ENCODE measurements around the gene NGF. TPM values are rescaled to one million over a fixed set of nuclear protein-coding genes. Genes with fewer than 3 reads are reported as not detected.
A peak's percentile ranks its signal among the peaks of the same experiment; 100 is the strongest.

Gene NGF
- total and polyA plus RNA-seq, 2 of the 4 experiments (the other 2 are of a cell fraction) = 12.5 to 21.7 TPM

- POLR2A ChIA-PET (ENCODE audit: unreplicated experiment) = no interaction called here
- peak overlapping the region; percentile 48 for H2BK120ac ChIP-seq (ENCODE audit: low read depth, low read length)
- dilution Hi-C loops (cut with HindIII; ENCODE audit: low sequenced_read_pairs, unreplicated experiment) = no loop called here
Observed at GRCh38 chr1:115303364-115303763, 34.7 kb downstream of the NGF start.

More at GRCh38 chr1:115303364-115303763, 34.7 kb downstream of the NGF start:
- no TSS peak for BruUV-seq (replicated peaks)
- CTCF ChIA-PET = interaction anchor here (1.6 kb wide), 1 partner anchor 293 kb away, joined by 4 read pairs; no protein-coding TSS in a partner anchor
- no peaks in the 10 kb centered on the region for H3K27me3 ChIP-seq (ENCODE audit: control insufficient read depth, insufficient read depth, low read length)
- H3K36me3 ChIP-seq (ENCODE audit: control insufficient read depth, insufficient read depth, low read length) = no peaks in the 10 kb centered on the region
- DNase-seq (no peak), ATAC-seq (ENCODE audit: low read depth) (no peak)
- peaks cover 3 to 20% of the 10 kb centered on the region in 2 experiments; a peak in 3 of 4 replicates for H3K79me1 ChIP-seq (ENCODE audit: low read depth in 1 of 2, low read length in 2 of 2)
- H2AFZ ChIP-seq (replicated peaks; ENCODE audit: low read length, poor library complexity) = no peak overlapping the region
- H3K4ac ChIP-seq (ENCODE audit: low read depth, low read length) = peak overlapping the region; percentile 41; the same call in 1 of the 2 replicates
- peak overlapping the region; percentile 53 for H3K14ac ChIP-seq (replicated peaks; ENCODE audit: low read depth, low read length)
- H3K56ac ChIP-seq (ENCODE audit: extremely low read depth, insufficient read depth, low read length) = no peak overlapping the region
- no peak overlapping the region for H3K27ac ChIP-seq (ENCODE audit: insufficient read depth, low read length)
- H4K5ac ChIP-seq (ENCODE audit: low read depth, low read length) = no peak overlapping the region
- H3K9me3 ChIP-seq (ENCODE audit: control insufficient read depth, insufficient read depth, low read length) = no peaks in the 10 kb centered on the region
- H4K20me1 ChIP-seq (ENCODE audit: insufficient read depth, low read length) = no peaks in the 10 kb centered on the region
- WGBS, 2 experiments (ENCODE audit: extremely low coverage in 2 of 2, insufficient read length in 1 of 2) = 90% methylated on average over 2 of the region's 2 CpGs; no CpG with 5 or more reads in 1 of the 2 experiments
- peak overlapping the region; percentile 12 to 28; a peak in 3 of 4 replicates for H4K8ac ChIP-seq (ENCODE audit: low read depth in 2 of 2, low read length in 2 of 2)
- peak overlapping the region; percentile 62 for H2BK5ac ChIP-seq (ENCODE audit: low read depth, low read length, poor library complexity, severe bottlenecking)
- no peak overlapping the region for H3K4me2 ChIP-seq (ENCODE audit: low read depth, low read length)
- H2AK5ac ChIP-seq (ENCODE audit: low read depth, low read length) = peak overlapping the region; percentile 96
- peak overlapping the region; percentile 45 for H2BK20ac ChIP-seq (ENCODE audit: low read depth, low read length)
- no peak overlapping the region for H3K9ac ChIP-seq (ENCODE audit: low read depth, low read length)
- no peak overlapping the region for H3K4me3 ChIP-seq (ENCODE audit: insufficient read depth, low read depth, low read length)
- peak overlapping the region; percentile 40; the same call in 1 of the 2 replicates for H4K91ac ChIP-seq (ENCODE audit: insufficient read depth, low read depth, low read length)
- H2BK15ac ChIP-seq (ENCODE audit: low read depth, low read length) = peak overlapping the region; percentile 74; the same call in 2 of the 3 replicates
- TF ChIP-seq RAD21 (IDR thresholded peaks at IDR 0.05; ENCODE audit: low read length) (no peak), RCOR1 (IDR thresholded peaks at IDR 0.05; ENCODE audit: insufficient replicate concordance, low read length) (no peak), ELK1 (IDR thresholded peaks at IDR 0.05; ENCODE audit: borderline replicate concordance, low read depth, low read length) (no peak), MAZ (IDR thresholded peaks at IDR 0.05; ENCODE audit: borderline replicate concordance, low read depth, low read length) (no peak), POLR2A (IDR thresholded peaks at IDR 0.05; ENCODE audit: low read depth, low read length) (no peak), CEBPB (IDR thresholded peaks at IDR 0.05; ENCODE audit: low read depth, low read length) (no peak), FOS (IDR thresholded peaks at IDR 0.05; ENCODE audit: low read depth, low read length) (no peak), NFE2L2 (IDR thresholded peaks at IDR 0.05; ENCODE audit: low read depth, low read length) (no peak), CTCF (conservative IDR thresholded peaks at IDR 0.05; ENCODE audit: low read depth, low read length) (no peak), RFX5 (IDR thresholded peaks at IDR 0.05; ENCODE audit: low read depth, low read length) (no peak), USF2 (IDR thresholded peaks at IDR 0.05; ENCODE audit: low read depth, low read length) (no peak), SMC3 (IDR thresholded peaks at IDR 0.05; ENCODE audit: low read depth, low read length) (no peak), MXI1 (IDR thresholded peaks at IDR 0.05; ENCODE audit: borderline replicate concordance, low read depth, low read length) (no peak)
- in situ Hi-C loops (cut with MboI; ENCODE audit: low sequenced_read_pairs) = loop anchor here (25.0 kb wide), 1 partner anchor 566 kb away; no protein-coding TSS in a partner anchor
- H3K9me1 ChIP-seq (ENCODE audit: insufficient read depth, low read length) = peaks cover 15% of the 10 kb centered on the region
- H3K18ac ChIP-seq (ENCODE audit: low read depth, low read length) = peak overlapping the region; percentile 30; the same call in 1 of the 2 replicates
- intact Hi-C loops (cut with micrococcal nuclease) = no loop called here
- no peak overlapping the region for H2AK9ac ChIP-seq (replicated peaks; ENCODE audit: low read depth, low read length, poor library complexity)
- H3K4me1 ChIP-seq (ENCODE audit: control insufficient read depth, insufficient read depth, low read length) = peaks cover 21% of the 10 kb centered on the region
- H3K23ac ChIP-seq (ENCODE audit: low read depth, low read length) = peak overlapping the region; percentile 67; the same call in 1 of the 2 replicates

Measured in IMR-90 (cell line).